ENCODE data around the gene SLIT3.
"Not testable (repeated sequence)": the region's sequence is repeated elsewhere in the genome, so short reads cannot be mapped to it uniquely, and the experiment has no call there.

Gene SLIT3

DNA sequence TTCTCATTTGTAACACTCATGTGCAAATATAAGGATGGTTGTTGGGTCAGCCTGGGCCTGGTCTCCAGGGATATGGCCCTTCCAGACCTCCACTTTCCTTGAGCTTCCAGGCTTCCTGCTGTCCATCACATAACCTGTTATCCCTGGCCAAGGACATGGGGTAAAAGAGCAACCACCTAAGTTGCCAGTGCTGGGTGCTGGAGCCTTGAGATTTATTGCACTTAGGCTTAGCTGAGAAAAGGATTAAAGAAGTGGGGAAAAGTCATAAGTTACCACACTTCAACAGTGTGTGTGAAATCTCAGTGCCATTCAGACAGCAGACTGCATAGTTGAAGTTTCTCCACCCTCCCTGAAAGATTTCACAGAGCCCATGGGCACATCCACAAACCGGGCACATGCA, 663.1 kb downstream of the SLIT3 start:
- Histone ChIP-seq H3K4me3 (IDR thresholded peaks at IDR 0.05; ENCODE audit: insufficient read depth, low read depth, low read length) (no peak overlapping the region), H3K79me2 (ENCODE audit: insufficient read depth, low read depth) (no peaks in the 10 kb centered on the region), H3K4me2 (no peak overlapping the region), H2AFZ (ENCODE audit: low read depth) (no peak overlapping the region), H4K20me1 (ENCODE audit: insufficient read depth) (no peaks in the 10 kb centered on the region), H3K27ac (no peak overlapping the region), H3K27me3 (ENCODE audit: insufficient read depth, low read depth) (no peaks in the 10 kb centered on the region), H3K4me1 (ENCODE audit: low read depth, poor library complexity, severe bottlenecking) (no peaks in the 10 kb centered on the region), H3K36me3 (ENCODE audit: insufficient read depth) (no peaks in the 10 kb centered on the region), H3K9ac (no peak overlapping the region)
- TF ChIP-seq, protein P1, sequence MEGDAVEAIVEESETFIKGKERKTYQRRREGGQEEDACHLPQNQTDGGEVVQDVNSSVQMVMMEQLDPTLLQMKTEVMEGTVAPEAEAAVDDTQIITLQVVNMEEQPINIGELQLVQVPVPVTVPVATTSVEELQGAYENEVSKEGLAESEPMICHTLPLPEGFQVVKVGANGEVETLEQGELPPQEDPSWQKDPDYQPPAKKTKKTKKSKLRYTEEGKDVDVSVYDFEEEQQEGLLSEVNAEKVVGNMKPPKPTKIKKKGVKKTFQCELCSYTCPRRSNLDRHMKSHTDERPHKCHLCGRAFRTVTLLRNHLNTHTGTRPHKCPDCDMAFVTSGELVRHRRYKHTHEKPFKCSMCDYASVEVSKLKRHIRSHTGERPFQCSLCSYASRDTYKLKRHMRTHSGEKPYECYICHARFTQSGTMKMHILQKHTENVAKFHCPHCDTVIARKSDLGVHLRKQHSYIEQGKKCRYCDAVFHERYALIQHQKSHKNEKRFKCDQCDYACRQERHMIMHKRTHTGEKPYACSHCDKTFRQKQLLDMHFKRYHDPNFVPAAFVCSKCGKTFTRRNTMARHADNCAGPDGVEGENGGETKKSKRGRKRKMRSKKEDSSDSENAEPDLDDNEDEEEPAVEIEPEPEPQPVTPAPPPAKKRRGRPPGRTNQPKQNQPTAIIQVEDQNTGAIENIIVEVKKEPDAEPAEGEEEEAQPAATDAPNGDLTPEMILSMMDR (conservative IDR thresholded peaks at IDR 0.05; ENCODE audit: low read depth, low read length), result no peak

DNA sequence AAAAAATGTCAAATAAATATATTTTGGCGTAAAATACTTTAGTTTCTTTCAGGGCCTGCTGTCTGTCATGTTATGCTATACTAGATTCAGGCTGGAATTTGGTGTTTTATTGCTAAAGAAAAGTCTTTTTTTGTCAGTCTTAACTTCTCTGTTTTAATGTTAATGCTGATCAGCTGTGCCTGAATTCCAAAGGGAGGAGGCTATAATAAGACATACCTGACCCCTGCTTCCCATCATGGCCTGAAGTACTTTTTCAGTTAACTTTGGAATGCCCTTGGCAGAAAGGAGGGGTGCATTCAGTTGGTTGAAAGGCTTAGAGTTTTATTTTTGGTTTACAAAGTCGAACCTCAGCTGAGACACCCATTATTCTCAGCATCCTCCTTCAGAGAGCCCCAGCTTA, 663.7 kb downstream of the SLIT3 start:
- H4K20me1 ChIP-seq (ENCODE audit: insufficient read depth), result no peaks in the 10 kb centered on the region
- no peaks in the 10 kb centered on the region for H3K79me2 ChIP-seq (ENCODE audit: insufficient read depth, low read depth)
- TF ChIP-seq, protein P1 (conservative IDR thresholded peaks at IDR 0.05; ENCODE audit: low read depth, low read length), result no peak
- no peak overlapping the region for H2AFZ ChIP-seq (ENCODE audit: low read depth)
- H3K27ac ChIP-seq, result no peak overlapping the region
- no peaks in the 10 kb centered on the region for H3K36me3 ChIP-seq (ENCODE audit: insufficient read depth)
- H3K27me3 ChIP-seq (ENCODE audit: insufficient read depth, low read depth), result no peaks in the 10 kb centered on the region
- H3K4me1 ChIP-seq (ENCODE audit: low read depth, poor library complexity, severe bottlenecking), result no peaks in the 10 kb centered on the region
- no peak overlapping the region for H3K4me2 ChIP-seq
- H3K4me3 ChIP-seq (IDR thresholded peaks at IDR 0.05; ENCODE audit: insufficient read depth, low read depth, low read length), result no peak overlapping the region
- H3K9ac ChIP-seq, result no peak overlapping the region

GRCh38 chr5:168630958-168631357, 670.0 kb downstream of the SLIT3 start:
- H2AFZ ChIP-seq (ENCODE audit: low read depth); H3K27ac ChIP-seq; H3K4me3 ChIP-seq (IDR thresholded peaks at IDR 0.05; ENCODE audit: insufficient read depth, low read depth, low read length); H3K4me2 ChIP-seq; H3K79me2 ChIP-seq (ENCODE audit: insufficient read depth, low read depth); H3K4me1 ChIP-seq (ENCODE audit: low read depth, poor library complexity, severe bottlenecking); H3K27me3 ChIP-seq (ENCODE audit: insufficient read depth, low read depth); H3K36me3 ChIP-seq (ENCODE audit: insufficient read depth); H4K20me1 ChIP-seq (ENCODE audit: insufficient read depth); H3K9ac ChIP-seq: not testable (repeated sequence)

GRCh38 chr5:168624850-168625364, 676.0 kb downstream of the SLIT3 start:
- H3K4me3 ChIP-seq (IDR thresholded peaks at IDR 0.05; ENCODE audit: insufficient read depth, low read depth, low read length), result no peak overlapping the region
- no peak overlapping the region for H3K27ac ChIP-seq
- no peaks in the 10 kb centered on the region for H4K20me1 ChIP-seq (ENCODE audit: insufficient read depth)
- H3K9ac ChIP-seq, result no peak overlapping the region
- no peak overlapping the region for H2AFZ ChIP-seq (ENCODE audit: low read depth)
- no peak overlapping the region for H3K4me2 ChIP-seq
- no peaks in the 10 kb centered on the region for H3K4me1 ChIP-seq (ENCODE audit: low read depth, poor library complexity, severe bottlenecking)
- no peaks in the 10 kb centered on the region for H3K27me3 ChIP-seq (ENCODE audit: insufficient read depth, low read depth)
- H3K79me2 ChIP-seq (ENCODE audit: insufficient read depth, low read depth), result no peaks in the 10 kb centered on the region
- TF ChIP-seq, protein P1 (conservative IDR thresholded peaks at IDR 0.05; ENCODE audit: low read depth, low read length), result no peak
- H3K36me3 ChIP-seq (ENCODE audit: insufficient read depth), result no peaks in the 10 kb centered on the region

DNA sequence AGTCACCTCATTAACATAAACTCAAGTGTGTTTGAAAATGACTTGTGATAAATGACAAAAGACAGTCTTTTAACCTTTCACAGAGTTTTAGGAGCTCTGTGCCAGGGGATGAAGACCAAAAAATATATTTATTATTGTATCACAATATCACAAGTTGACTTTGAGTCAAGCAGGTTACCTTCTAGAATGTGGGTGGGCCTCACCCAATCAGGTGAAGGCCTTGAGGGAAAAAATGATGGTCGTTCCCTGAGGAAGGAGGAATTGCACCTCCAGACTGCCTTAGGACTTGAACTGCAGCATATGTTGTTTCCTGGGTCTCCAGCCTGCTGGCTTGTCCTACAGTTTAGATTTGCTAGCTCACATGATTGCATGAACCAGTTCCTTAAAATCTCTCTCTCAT, 680.1 kb downstream of the SLIT3 start:
- Histone ChIP-seq H3K36me3 (ENCODE audit: insufficient read depth) (no peaks in the 10 kb centered on the region), H3K4me3 (IDR thresholded peaks at IDR 0.05; ENCODE audit: insufficient read depth, low read depth, low read length) (no peak overlapping the region), H3K79me2 (ENCODE audit: insufficient read depth, low read depth) (no peaks in the 10 kb centered on the region), H3K4me1 (ENCODE audit: low read depth, poor library complexity, severe bottlenecking) (no peaks in the 10 kb centered on the region), H3K9ac (no peak overlapping the region), H3K27me3 (ENCODE audit: insufficient read depth, low read depth) (no peaks in the 10 kb centered on the region), H2AFZ (ENCODE audit: low read depth) (no peak overlapping the region), H3K27ac (no peak overlapping the region), H4K20me1 (ENCODE audit: insufficient read depth) (no peaks in the 10 kb centered on the region), H3K4me2 (no peak overlapping the region)
- TF ChIP-seq, protein P1 (conservative IDR thresholded peaks at IDR 0.05; ENCODE audit: low read depth, low read length), result no peak
